ENCODE data around the gene IL17REL. TPM values are rescaled to one million over a fixed set of nuclear protein-coding genes. Genes with fewer than 3 reads are reported as not detected.

The IL17REL gene
- not detected in 2 replicates for total RNA-seq
- long read RNA-seq = 0 reads

- TF ChIP-seq CTCF (IDR thresholded peaks at IDR 0.05) = peak; percentile 34
- no peaks in the 10 kb centered on the region for H3K36me3 Mint-ChIP-seq (ENCODE audit: unreplicated experiment)
- no peak within 1 kb of the TSS for H3K4me3 Mint-ChIP-seq (ENCODE audit: unreplicated experiment)
These were observed at the start of gene IL17REL for GRCh38 chr22:50012211-50013181. TSS of gene IL17REL (minus strand) at chr22:50012765. CDS start at chr22:50012646, 119 bp downstream.

GRCh38 chr22:50061824-50062355, 49.3 kb upstream of the IL17REL start:
- no peak for TF ChIP-seq CTCF (IDR thresholded peaks at IDR 0.05)
- Mint-ChIP-seq H3K36me3 (ENCODE audit: unreplicated experiment) (no peaks in the 10 kb centered on the region), H3K4me1 (ENCODE audit: unreplicated experiment) (peaks cover 12% of the 10 kb centered on the region), H3K27ac (ENCODE audit: unreplicated experiment) (no peak overlapping the region), H3K9me3 (ENCODE audit: unreplicated experiment) (no peaks in the 10 kb centered on the region), H3K27me3 (ENCODE audit: unreplicated experiment) (peaks cover 10% of the 10 kb centered on the region), H3K4me3 (ENCODE audit: unreplicated experiment) (no peak overlapping the region)
- no peak for DNase-seq (ENCODE audit: extremely low spot score, unreplicated experiment)

More at GRCh38 chr22:50012211-50013181, at the start of gene IL17REL:
- H3K4me1 Mint-ChIP-seq (ENCODE audit: unreplicated experiment) = peaks cover 22% of the 10 kb centered on the region
- H3K27me3 Mint-ChIP-seq (ENCODE audit: unreplicated experiment) = no peaks in the 10 kb centered on the region
- peak; percentile 85 for DNase-seq (ENCODE audit: extremely low spot score, unreplicated experiment)
- no peaks in the 10 kb centered on the region for H3K9me3 Mint-ChIP-seq (ENCODE audit: unreplicated experiment)
- no peak within 1 kb of the TSS for H3K27ac Mint-ChIP-seq (ENCODE audit: unreplicated experiment)

DNA sequence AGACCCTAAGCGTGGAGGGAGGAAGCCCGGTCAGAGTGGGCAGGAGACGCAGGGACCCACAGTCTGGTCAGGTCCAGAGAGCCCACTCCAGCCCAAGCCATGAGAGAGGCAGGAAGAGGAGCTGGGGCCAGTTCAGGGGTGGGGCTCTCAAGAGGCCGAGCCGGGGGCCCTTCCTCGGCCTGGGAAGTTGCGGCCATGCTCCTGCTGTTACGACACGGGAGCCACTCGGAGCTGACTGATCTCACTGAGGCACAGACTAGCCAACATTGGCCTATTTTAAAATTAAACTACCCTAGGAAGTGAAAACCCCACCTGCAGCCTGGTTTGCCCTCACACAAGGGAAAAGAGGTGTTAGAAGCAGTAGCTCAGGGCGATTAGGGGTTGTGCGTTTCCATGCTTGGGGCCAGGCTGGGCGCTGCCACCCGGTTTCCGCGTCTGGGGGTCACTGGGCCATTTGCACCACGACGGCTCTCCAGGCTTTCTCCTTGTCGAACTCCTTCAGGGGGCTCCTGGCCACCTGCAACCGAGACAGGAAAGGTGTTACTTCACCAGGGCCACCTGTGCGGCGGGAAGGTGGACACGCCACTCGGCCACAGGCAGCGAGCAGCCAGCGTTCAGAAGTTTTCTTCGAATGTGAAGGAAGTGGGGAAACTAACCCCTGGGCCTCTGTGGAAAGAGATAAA, 48.7 kb upstream of the IL17REL start:
- H3K4me3 Mint-ChIP-seq (ENCODE audit: unreplicated experiment) = no peak overlapping the region
- H3K27ac Mint-ChIP-seq (ENCODE audit: unreplicated experiment) = no peak overlapping the region
- H3K9me3 Mint-ChIP-seq (ENCODE audit: unreplicated experiment) = no peaks in the 10 kb centered on the region
- H3K36me3 Mint-ChIP-seq (ENCODE audit: unreplicated experiment) = no peaks in the 10 kb centered on the region
- peaks cover 10% of the 10 kb centered on the region for H3K27me3 Mint-ChIP-seq (ENCODE audit: unreplicated experiment)
- H3K4me1 Mint-ChIP-seq (ENCODE audit: unreplicated experiment) = peaks cover 12% of the 10 kb centered on the region
- no peak for TF ChIP-seq CTCF (IDR thresholded peaks at IDR 0.05)
- DNase-seq (ENCODE audit: extremely low spot score, unreplicated experiment) = no peak

GRCh38 chr22:50060441-50061140, 48.0 kb upstream of the IL17REL start:
- no peak overlapping the region for H3K4me3 Mint-ChIP-seq (ENCODE audit: unreplicated experiment)
- H3K27me3 Mint-ChIP-seq (ENCODE audit: unreplicated experiment) = peaks cover 7% of the 10 kb centered on the region
- DNase-seq (ENCODE audit: extremely low spot score, unreplicated experiment) = no peak
- H3K36me3 Mint-ChIP-seq (ENCODE audit: unreplicated experiment) = no peaks in the 10 kb centered on the region
- TF ChIP-seq CTCF (IDR thresholded peaks at IDR 0.05) = no peak
- H3K9me3 Mint-ChIP-seq (ENCODE audit: unreplicated experiment) = no peaks in the 10 kb centered on the region
- no peak overlapping the region for H3K27ac Mint-ChIP-seq (ENCODE audit: unreplicated experiment)
- peaks cover 12% of the 10 kb centered on the region for H3K4me1 Mint-ChIP-seq (ENCODE audit: unreplicated experiment)
